GM19240 (cell line): ENCODE results near the gene CEACAM6.

Experiments used
- DNase-seq: peaks from one replicate; pipeline ENCODE4 v3.0.0; 2011; ENCODE audit warnings: low spot score; ENCODE audit not compliant: insufficient read length

CEACAM6 gene

GRCh38 chr19:41796362-41796761 is 41.0 kb downstream of the CEACAM6 start, which contains the start of gene CEACAM3:
Gene CEACAM3 (plus strand): TSS chr19:41796587. CDS start chr19:41796678, 91 bp downstream.
- no peak for DNase-seq

GRCh38 chr19:41796901-41797300 is 41.6 kb downstream of the CEACAM6 start:
- DNase-seq = no peak

DNA sequence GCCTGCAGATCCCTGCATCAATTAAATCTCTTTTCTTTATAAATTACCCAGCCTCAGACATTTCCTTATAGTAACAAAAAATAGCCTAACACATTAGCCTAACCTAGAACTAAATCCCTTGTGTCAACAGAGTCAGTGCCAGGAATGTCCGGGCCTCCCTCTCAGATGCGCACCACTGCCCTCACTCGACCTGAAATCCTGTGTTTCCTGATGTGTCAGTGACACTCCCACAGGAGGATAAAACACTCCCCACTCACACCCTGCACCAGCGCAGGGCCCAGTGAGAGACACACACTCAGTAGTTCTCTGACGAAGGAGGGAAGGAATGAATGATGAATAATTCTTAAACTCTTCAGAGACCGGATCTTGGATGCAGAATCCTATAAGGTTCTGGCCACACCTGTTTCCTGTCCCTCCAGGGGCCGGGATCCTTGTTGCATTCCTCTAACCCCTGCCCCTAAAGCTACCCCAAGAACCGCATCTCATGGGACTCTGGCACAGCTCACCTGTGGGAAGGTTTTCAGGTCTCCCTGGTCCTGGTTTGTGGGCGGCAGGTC is 44.2 kb downstream of the CEACAM6 start:
- no peak for DNase-seq

DNA sequence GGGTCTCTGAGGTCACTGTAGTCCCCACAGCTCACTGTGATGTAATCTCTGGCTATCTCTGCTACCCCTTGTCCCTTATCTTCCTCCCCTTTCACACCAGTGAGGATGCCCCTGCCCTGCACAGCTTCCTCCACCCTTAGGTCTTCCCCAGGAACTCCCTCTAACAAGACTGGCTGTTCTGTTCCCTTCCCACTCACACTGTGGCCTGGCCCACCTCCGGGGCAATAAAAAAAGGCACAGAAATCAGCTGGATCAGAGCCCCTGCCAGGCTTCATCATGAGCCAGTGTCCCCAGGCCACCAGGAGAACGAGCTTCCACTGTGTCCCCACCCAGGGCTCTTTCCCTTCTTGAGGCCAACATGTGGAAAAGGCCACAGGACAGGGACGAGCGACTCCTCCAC is 45.7 kb downstream of the CEACAM6 start:
- no peak for DNase-seq

- no peak for DNase-seq
These were observed 46.5 kb downstream of the CEACAM6 start for GRCh38 chr19:41801792-41802211.

GRCh38 chr19:41802770-41803169 is 47.4 kb downstream of the CEACAM6 start:
- DNase-seq = no peak

DNA sequence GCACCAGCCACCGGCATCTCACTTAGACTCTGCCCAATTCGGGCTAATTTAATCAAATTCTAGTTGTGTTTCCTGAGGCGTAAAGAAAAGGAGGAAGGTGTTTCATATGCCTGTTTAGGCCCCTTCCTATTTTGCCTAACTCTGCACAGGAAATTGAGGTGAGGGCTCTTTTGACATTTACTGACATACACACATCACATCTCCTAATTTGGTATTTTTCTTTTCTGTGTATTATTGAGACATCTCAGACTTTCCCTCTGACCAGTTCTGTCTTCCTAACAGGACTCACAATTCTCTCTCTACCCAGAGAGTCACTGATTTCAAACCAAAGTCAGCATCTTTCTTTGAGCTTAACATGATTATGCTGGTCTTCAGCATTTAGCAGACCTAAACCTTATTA is 49.0 kb downstream of the CEACAM6 start:
- no peak for DNase-seq

GRCh38 chr19:41807176-41807575 is 51.8 kb downstream of the CEACAM6 start:
- no peak for DNase-seq

DNA sequence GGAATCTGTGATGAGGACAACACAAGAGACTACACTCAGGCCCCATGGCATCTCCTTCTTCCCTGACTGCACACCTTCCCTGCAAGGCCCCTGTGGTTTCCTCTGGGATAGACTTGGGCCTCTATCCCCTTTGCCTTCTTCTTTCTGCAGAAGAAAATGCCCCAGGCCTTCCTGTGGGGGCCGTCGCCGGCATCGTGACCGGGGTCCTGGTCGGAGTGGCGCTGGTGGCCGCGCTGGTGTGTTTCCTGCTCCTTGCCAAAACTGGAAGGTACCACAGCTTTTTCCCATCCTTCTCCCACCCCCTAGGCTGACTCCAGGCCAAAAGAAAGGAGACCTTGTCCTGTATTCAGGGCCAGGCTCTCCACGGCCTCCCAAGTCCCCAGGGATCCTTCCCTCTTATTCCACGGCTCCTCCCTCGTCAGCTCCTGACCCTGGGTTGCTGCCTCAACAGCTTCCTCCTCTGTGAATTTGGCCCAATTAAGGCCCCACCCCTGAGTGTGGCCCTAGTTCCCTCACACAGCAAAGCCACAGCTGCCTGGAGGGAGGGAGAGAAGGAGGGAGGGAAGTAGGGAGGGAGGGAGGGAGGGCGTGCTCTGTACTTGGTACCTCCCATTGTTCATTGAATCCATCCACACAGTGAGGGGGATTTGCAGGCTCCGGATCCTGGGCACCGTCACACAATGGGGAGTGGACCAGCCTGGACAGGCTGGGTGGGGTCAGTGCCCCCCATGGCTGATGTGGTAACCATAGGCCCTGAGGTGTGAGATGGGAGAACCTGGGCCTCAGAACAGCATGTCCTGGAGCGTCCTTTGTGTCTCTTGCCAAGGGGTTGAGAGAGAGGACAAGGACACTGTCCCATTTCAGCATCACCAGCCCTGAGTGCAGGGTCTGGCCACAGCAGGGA is 53.6 kb downstream of the CEACAM6 start:
- no peak for DNase-seq

GRCh38 chr19:41810301-41810700 is 55.0 kb downstream of the CEACAM6 start:
- no peak for DNase-seq

DNA sequence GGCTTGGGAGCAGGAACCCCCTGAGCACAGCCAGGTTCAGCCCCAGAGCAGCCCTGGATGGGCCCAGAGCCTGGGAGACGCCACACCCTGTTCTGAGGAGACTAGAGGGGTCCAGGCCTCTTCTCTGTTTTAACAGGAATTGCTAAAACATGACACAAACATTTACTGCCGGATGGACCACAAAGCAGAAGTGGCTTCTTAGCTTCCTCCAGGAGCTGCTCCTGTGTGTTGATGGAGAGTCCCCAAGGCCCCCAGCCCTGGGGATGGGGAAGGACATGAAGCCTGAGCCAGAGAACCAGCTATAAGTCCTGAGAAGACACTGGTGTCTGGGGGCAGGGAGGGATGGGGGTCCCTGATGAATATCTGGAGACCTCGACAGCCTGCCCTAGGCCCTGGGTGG is 55.7 kb downstream of the CEACAM6 start:
- no peak for DNase-seq

DNA sequence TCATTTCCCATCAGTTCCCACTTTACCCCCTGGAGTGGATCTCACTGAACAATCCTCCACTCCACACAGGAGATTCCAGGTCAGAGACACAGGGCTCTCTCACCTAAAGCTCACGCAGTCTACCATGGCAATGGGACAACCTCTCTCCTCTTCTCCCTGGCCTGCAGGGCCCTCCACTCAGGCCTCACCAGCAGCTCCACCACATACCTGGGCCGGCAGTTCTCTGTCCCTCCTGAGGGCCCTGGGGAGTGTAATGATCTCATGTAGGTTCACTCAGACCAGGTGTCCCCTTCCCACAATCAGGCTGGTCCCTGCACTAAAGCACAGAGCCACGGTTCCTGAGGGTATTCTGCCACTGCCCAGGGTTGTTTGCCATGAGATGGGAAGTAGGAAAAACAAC is 56.7 kb downstream of the CEACAM6 start:
- DNase-seq = no peak

DNA sequence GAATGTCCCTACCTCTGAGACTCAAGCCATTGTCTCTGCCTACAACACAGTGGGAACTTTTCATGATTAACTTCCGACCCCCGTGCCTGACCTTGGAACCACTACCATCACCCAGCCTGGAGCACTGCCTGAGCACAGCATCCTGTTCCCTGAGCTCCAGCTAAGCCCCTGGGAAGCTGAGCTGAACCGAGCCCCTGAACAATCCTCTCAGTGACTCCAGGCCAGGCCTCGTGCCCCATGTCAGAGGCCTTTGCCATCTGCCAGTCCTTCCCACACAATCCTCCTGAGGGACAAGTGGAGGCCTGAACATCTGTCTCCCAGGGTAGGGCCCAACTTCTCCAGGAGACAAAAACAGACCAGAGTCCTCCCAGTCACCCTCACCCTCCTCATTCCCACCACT is 58.6 kb downstream of the CEACAM6 start:
- DNase-seq = no peak

GRCh38 chr19:41815301-41815700 is 60.0 kb downstream of the CEACAM6 start:
- DNase-seq = no peak

GRCh38 chr19:41816761-41817160 is 61.4 kb downstream of the CEACAM6 start:
- no peak for DNase-seq

DNA sequence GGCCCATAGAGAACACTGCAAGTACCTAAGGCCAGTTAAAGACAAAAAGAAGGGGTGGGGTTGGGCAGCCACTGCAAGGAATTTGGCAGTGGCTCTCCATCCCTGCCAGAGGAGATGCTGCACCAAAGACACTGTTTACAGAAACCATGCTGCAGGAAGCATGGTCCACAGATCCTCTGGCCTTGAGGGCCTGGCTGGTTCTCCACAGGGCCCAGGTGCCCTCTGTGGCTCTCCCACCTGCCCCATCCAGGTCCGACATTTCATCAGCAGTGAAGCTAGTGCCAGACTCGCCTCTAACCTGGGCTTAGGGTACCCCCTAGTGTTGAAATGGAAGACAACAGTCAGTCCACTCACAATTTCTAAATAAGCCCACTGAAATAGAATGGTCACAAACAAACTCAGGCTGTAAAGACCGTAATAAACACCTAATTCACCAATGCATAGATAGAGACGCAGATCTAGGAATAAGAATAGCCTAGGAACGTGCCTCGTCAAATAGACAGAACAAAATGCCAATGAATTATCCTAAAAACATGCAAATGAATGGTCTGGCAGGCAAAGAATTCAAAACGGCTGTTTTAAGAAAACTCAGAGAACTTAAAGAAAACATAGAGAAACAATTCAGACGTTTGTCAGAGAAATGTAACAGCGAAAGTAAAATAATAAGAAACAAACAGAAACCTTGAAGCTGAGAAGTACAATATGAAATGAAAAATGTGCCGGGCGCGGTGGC is 65.8 kb downstream of the CEACAM6 start:
- DNase-seq = peak; percentile 47
